HCT116 (cell line): ENCODE data around the gene DLG2. TPM values are rescaled to one million over a fixed set of nuclear protein-coding genes. Genes with fewer than 3 reads are reported as not detected.

ENCODE experiments used
- ATAC-seq: fragments of 200-7000 bp; cut with Tn5 transposase; 2 replicates; pipeline ENCODE4 v1.9.1; 2020; ENCODE audit warnings: mild to moderate bottlenecking, moderate library complexity
- BruUV-seq: library from RNA; stranded (reverse); fragments of 400-500 nt; replicated peaks from 2 replicates; lab custom pipeline; 2021; lab: Mats Ljungman, UMichigan
- CTCF ChIA-PET: fragments of 300-600 bp; sonication (Branson Sonifier 250); formaldehyde crosslinking; loops from one replicate; lab custom pipeline; 2021; ENCODE audit warnings: antibody characterized with exemption; lab: Charles Lee
- POLR2A ChIA-PET: fragments of 300-600, 350-600 bp; sonication (Branson Sonifier 250); formaldehyde crosslinking; loops from one replicate; lab custom pipeline; 2021; ENCODE audit warnings: antibody characterized with exemption; lab: Charles Lee
- RAD21 ChIA-PET, 2 experiments: fragments of 300-600 bp; sonication (Branson Sonifier 250); formaldehyde crosslinking; loops; one replicate each; lab custom pipeline; 2023; ENCODE audit warnings: low total read pairs in 2 of 2; ENCODE audit not compliant: uncharacterized antibody in 2 of 2, unreplicated experiment in 2 of 2, low non-redundant PET in 1 of 2; lab: Charles Lee
- DNase-seq: peaks from one replicate; pipeline ENCODE4 v3.0.0-alpha.2; 2010; ENCODE audit warnings: low read depth, low spot score
- H2AFZ ChIP-seq: fragments of 200-600 bp; shearing (Covaris generic), sonication (generic); 2 replicates; pipeline ENCODE4 v1.6.1; 2017; ENCODE audit warnings: low read depth, mixed run types, mixed read lengths, antibody characterized with exemption, low read length; ENCODE audit not compliant: poor library complexity, severe bottlenecking
- H3K27ac ChIP-seq: 2 replicates; pipeline ENCODE4 v1.5.1; 2012; ENCODE audit warnings: low read depth, low read length
- H3K27me3 ChIP-seq: fragments of 200-600 bp; sonication (generic); 2 replicates; pipeline ENCODE4 v1.6.1; 2016; ENCODE audit warnings: mixed run types, low read length, mixed read lengths; ENCODE audit not compliant: insufficient read depth
- H3K36me3 ChIP-seq, 2 experiments: fragments of 200-500 bp in 1 of 2; fragments of 200-600 bp in 1 of 2; sonication (Bioruptor generic) in 1 of 2; sonication (generic) in 1 of 2; 2 replicates each; pipeline versions ENCODE4 v1.5.1 to v1.6.1; 2014 to 2016; ENCODE audit warnings: low read length in 2 of 2, inconsistent platforms in 1 of 2, mixed read lengths in 1 of 2, mixed run types in 1 of 2; ENCODE audit not compliant: insufficient read depth in 2 of 2, control insufficient read depth in 1 of 2
- H3K4me1 ChIP-seq, 2 experiments: fragments of 200-600 bp in 1 of 2; sonication (generic) in 1 of 2; 2 replicates each; pipeline versions ENCODE4 v1.5.1 to v1.6.1; 2012 to 2017; ENCODE audit warnings: low read length in 2 of 2, inconsistent platforms in 1 of 2, mild to moderate bottlenecking in 1 of 2, mixed read lengths in 1 of 2, mixed run types in 1 of 2, moderate library complexity in 1 of 2; ENCODE audit not compliant: insufficient read depth in 2 of 2, control insufficient read depth in 1 of 2
- H3K4me2 ChIP-seq: fragments of 200-600 bp; sonication (generic); 2 replicates; pipeline ENCODE4 v1.6.1; 2017; ENCODE audit warnings: mixed run types, low read length, mixed read lengths
- H3K4me3 ChIP-seq, 2 experiments: fragments of 200-600 bp in 1 of 2; sonication (generic) in 1 of 2; replicated peaks in 1 of 2; 2 replicates each; pipeline ENCODE4 v1.5.1; 2011 to 2016; ENCODE audit warnings: low read length in 2 of 2, control low read depth in 1 of 2, low read depth in 1 of 2, mild to moderate bottlenecking in 1 of 2, mixed read lengths in 1 of 2, mixed run types in 1 of 2
- H3K79me2 ChIP-seq: fragments of 200-600 bp; sonication (generic); 2 replicates; pipeline ENCODE4 v1.6.1; 2017; ENCODE audit warnings: mild to moderate bottlenecking, mixed run types, low read length, moderate library complexity, mixed read lengths; ENCODE audit not compliant: insufficient read depth
- H3K9ac ChIP-seq: fragments of 200-600 bp; sonication (generic); 2 replicates; pipeline ENCODE4 v1.6.1; 2016; ENCODE audit warnings: low read length, mixed read lengths
- H3K9me2 ChIP-seq: fragments of 200-600 bp; sonication (generic), shearing (Covaris generic); 2 replicates; pipeline ENCODE4 v1.6.1; 2017; ENCODE audit warnings: mixed run types, mild to moderate bottlenecking, moderate library complexity; ENCODE audit not compliant: insufficient read depth
- H3K9me3 ChIP-seq, 2 experiments: fragments of 200-500 bp in 1 of 2; fragments of 200-600 bp in 1 of 2; sonication (Bioruptor generic) in 1 of 2; sonication (generic) in 1 of 2; 2 replicates each; pipeline ENCODE4 v1.6.1; 2014 to 2017; ENCODE audit warnings: low read length in 2 of 2, mixed read lengths in 2 of 2, inconsistent platforms in 1 of 2, low read depth in 1 of 2, mild to moderate bottlenecking in 1 of 2, mixed run types in 1 of 2, moderate library complexity in 1 of 2; ENCODE audit not compliant: control insufficient read depth in 1 of 2, insufficient read depth in 1 of 2
- H4K20me1 ChIP-seq: fragments of 200-600 bp; sonication (generic), shearing (Covaris generic); 2 replicates; pipeline ENCODE4 v1.6.1; 2017; ENCODE audit warnings: mixed run types, mild to moderate bottlenecking, moderate library complexity; ENCODE audit not compliant: insufficient read depth
- CBX3 ChIP-seq: IDR thresholded peaks from 2 replicates; pipeline ENCODE4 v1.6.1; 2012; ENCODE audit warnings: low read depth
- ELF1 ChIP-seq: IDR thresholded peaks from 2 replicates; pipeline ENCODE4 v1.6.1; 2012; ENCODE audit warnings: low read depth, borderline replicate concordance
- JUND ChIP-seq: IDR thresholded peaks from 2 replicates; pipeline ENCODE4 v1.6.1; 2012
- POLR2A ChIP-seq: IDR thresholded peaks from 2 replicates; pipeline ENCODE4 v1.7.0; 2011; ENCODE audit warnings: borderline replicate concordance; ENCODE audit not compliant: insufficient read depth, insufficient read length; ENCODE audit errors: extremely low read depth
- SIN3A ChIP-seq: IDR thresholded peaks from 2 replicates; pipeline ENCODE4 v1.6.1; 2012; ENCODE audit warnings: low read depth
- SP1 ChIP-seq: IDR thresholded peaks from 2 replicates; pipeline ENCODE4 v1.6.1; 2012; ENCODE audit warnings: low read depth
- intact Hi-C: fragments of 100-400 bp; cut with micrococcal nuclease; formaldehyde crosslinking; loops from 2 replicates; pipeline ENCODE4 v1.10.0; 2022
- total RNA-seq: library from RNA; stranded (reverse); gene quantifications from one replicate; pipeline ENCODE4 v1.2.1, GENCODE V29; 2021; ENCODE audit not compliant: unreplicated experiment
- TF ChIP-seq, protein P1 (sequence below): IDR thresholded peaks from 2 replicates; pipeline ENCODE4 v1.6.1; 2012
- TF ChIP-seq, protein P2 (sequence below): IDR thresholded peaks from 2 replicates; pipeline ENCODE4 v1.6.1; 2011; ENCODE audit warnings: mild to moderate bottlenecking, low read length, moderate library complexity; ENCODE audit not compliant: insufficient replicate concordance; ENCODE audit errors: extremely low read depth
- TF ChIP-seq, protein P3 (sequence below), 3 experiments: fragments of 200-600 bp in 1 of 3; sonication (generic) in 1 of 3; IDR thresholded peaks in 2 of 3; conservative IDR thresholded peaks in 1 of 3; 2 replicates each; pipeline ENCODE4 v1.5.1; 2012 to 2017; ENCODE audit warnings: low read depth in 2 of 3, low read length in 2 of 3, antibody characterized with exemption in 1 of 3, borderline replicate concordance in 1 of 3, control low read depth in 1 of 3, mild to moderate bottlenecking in 1 of 3, mixed read lengths in 1 of 3, mixed run types in 1 of 3, moderate library complexity in 1 of 3; ENCODE audit not compliant: insufficient read depth in 1 of 3
- TF ChIP-seq, protein P4 (sequence below): IDR thresholded peaks from 2 replicates; pipeline ENCODE4 v1.6.1; 2012; ENCODE audit warnings: low read depth

Gene DLG2
- total RNA-seq, 1 experiment from 2014 or later: 2.4 TPM

DNA sequence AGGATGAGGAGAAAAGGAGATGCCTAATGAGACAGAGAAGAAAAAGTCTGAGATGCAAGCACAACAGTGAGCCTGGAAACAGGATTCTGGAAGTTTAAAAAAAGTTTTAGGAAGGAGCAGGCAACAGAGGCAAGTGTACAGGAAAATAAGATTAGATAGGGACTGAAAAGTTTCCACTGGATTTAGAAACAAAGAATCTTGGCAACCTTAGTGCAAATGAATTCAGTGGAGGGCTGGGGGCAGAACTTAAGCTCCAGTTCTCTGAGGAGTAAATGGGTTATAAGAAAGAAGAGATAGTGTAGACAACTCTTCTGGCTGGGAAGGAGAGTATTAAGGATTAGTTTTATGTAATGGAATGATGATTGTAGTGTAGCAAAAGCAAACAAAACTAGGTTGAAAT lies 1712.1 kb downstream of the DLG2 start:
- CTCF ChIA-PET: no interaction called here

More for the DNA sequence above, 1712.1 kb downstream of the DLG2 start:
- Histone ChIP-seq H2AFZ (no peak overlapping the region), H3K9me3 (no peaks in the 10 kb centered on the region), H3K9ac (no peak overlapping the region), H3K27me3 (no peaks in the 10 kb centered on the region), H3K4me3 (no peak overlapping the region), H4K20me1 (no peaks in the 10 kb centered on the region), H3K4me1 (no peaks in the 10 kb centered on the region), H3K79me2 (no peaks in the 10 kb centered on the region), H3K4me2 (no peak overlapping the region), H3K27ac (no peak overlapping the region), H3K36me3 (no peaks in the 10 kb centered on the region), H3K9me2 (no peaks in the 10 kb centered on the region)
- ATAC-seq (no peak), DNase-seq (no peak)
- intact Hi-C loops: no loop called here
- POLR2A ChIA-PET: no interaction called here
- BruUV-seq: no TSS peak
- RAD21 ChIA-PET: no interaction called here
- TF ChIP-seq, protein P1, sequence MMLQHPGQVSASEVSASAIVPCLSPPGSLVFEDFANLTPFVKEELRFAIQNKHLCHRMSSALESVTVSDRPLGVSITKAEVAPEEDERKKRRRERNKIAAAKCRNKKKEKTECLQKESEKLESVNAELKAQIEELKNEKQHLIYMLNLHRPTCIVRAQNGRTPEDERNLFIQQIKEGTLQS: no peak
- TF ChIP-seq POLR2A: no peak
- no peak for TF ChIP-seq SP1
- TF ChIP-seq, protein P2, sequence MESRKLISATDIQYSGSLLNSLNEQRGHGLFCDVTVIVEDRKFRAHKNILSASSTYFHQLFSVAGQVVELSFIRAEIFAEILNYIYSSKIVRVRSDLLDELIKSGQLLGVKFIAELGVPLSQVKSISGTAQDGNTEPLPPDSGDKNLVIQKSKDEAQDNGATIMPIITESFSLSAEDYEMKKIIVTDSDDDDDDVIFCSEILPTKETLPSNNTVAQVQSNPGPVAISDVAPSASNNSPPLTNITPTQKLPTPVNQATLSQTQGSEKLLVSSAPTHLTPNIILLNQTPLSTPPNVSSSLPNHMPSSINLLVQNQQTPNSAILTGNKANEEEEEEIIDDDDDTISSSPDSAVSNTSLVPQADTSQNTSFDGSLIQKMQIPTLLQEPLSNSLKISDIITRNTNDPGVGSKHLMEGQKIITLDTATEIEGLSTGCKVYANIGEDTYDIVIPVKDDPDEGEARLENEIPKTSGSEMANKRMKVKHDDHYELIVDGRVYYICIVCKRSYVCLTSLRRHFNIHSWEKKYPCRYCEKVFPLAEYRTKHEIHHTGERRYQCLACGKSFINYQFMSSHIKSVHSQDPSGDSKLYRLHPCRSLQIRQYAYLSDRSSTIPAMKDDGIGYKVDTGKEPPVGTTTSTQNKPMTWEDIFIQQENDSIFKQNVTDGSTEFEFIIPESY: no peak
- TF ChIP-seq, protein P3, sequence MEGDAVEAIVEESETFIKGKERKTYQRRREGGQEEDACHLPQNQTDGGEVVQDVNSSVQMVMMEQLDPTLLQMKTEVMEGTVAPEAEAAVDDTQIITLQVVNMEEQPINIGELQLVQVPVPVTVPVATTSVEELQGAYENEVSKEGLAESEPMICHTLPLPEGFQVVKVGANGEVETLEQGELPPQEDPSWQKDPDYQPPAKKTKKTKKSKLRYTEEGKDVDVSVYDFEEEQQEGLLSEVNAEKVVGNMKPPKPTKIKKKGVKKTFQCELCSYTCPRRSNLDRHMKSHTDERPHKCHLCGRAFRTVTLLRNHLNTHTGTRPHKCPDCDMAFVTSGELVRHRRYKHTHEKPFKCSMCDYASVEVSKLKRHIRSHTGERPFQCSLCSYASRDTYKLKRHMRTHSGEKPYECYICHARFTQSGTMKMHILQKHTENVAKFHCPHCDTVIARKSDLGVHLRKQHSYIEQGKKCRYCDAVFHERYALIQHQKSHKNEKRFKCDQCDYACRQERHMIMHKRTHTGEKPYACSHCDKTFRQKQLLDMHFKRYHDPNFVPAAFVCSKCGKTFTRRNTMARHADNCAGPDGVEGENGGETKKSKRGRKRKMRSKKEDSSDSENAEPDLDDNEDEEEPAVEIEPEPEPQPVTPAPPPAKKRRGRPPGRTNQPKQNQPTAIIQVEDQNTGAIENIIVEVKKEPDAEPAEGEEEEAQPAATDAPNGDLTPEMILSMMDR (IDR thresholded peaks at IDR 0.05 in 2 of 3, conservative IDR thresholded peaks at IDR 0.05 in 1 of 3; ENCODE audit: borderline replicate concordance in 1 of 3, insufficient read depth in 1 of 3, low read depth in 2 of 3, low read length in 2 of 3): no peak
- TF ChIP-seq, protein P4, sequence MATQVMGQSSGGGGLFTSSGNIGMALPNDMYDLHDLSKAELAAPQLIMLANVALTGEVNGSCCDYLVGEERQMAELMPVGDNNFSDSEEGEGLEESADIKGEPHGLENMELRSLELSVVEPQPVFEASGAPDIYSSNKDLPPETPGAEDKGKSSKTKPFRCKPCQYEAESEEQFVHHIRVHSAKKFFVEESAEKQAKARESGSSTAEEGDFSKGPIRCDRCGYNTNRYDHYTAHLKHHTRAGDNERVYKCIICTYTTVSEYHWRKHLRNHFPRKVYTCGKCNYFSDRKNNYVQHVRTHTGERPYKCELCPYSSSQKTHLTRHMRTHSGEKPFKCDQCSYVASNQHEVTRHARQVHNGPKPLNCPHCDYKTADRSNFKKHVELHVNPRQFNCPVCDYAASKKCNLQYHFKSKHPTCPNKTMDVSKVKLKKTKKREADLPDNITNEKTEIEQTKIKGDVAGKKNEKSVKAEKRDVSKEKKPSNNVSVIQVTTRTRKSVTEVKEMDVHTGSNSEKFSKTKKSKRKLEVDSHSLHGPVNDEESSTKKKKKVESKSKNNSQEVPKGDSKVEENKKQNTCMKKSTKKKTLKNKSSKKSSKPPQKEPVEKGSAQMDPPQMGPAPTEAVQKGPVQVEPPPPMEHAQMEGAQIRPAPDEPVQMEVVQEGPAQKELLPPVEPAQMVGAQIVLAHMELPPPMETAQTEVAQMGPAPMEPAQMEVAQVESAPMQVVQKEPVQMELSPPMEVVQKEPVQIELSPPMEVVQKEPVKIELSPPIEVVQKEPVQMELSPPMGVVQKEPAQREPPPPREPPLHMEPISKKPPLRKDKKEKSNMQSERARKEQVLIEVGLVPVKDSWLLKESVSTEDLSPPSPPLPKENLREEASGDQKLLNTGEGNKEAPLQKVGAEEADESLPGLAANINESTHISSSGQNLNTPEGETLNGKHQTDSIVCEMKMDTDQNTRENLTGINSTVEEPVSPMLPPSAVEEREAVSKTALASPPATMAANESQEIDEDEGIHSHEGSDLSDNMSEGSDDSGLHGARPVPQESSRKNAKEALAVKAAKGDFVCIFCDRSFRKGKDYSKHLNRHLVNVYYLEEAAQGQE: no peak
- TF ChIP-seq JUND: no peak
- TF ChIP-seq CBX3: no peak
- TF ChIP-seq SIN3A: no peak
- no peak for TF ChIP-seq ELF1
- TF ChIP-seq, all 23 proteins: peak for 0
